WTC11 (cell line): Measurements from ENCODE around the gene YLPM1. TPM values are rescaled to one million over a fixed set of nuclear protein-coding genes. Genes with fewer than 3 reads are reported as not detected.

Source experiments
- ATAC-seq: fragments of 200-7000 bp; cut with Tn5 transposase; 2 replicates; pipeline ENCODE4 v1.10.0; 2021; ENCODE audit warnings: mild to moderate bottlenecking, moderate library complexity
- CTCF ChIA-PET: fragments of 300-600 bp; sonication (Branson Sonifier 250); formaldehyde crosslinking; loops from one replicate; lab custom pipeline; 2021; ENCODE audit warnings: antibody characterized with exemption; lab: Charles Lee
- POLR2A ChIA-PET: fragments of 350-600 bp; sonication (Branson Sonifier 250); formaldehyde crosslinking; loops from one replicate; lab custom pipeline; 2021; ENCODE audit warnings: antibody characterized with exemption; lab: Charles Lee
- DNase-seq: peaks from one replicate; pipeline ENCODE4 v3.0.0; 2021; ENCODE audit warnings: low spot score
- H3K27ac Mint-ChIP-seq: 2 replicates; pipeline ENCODE4 v1.8.0; 2021; ENCODE audit warnings: mixed read lengths
- H3K27me3 Mint-ChIP-seq: 2 replicates; pipeline ENCODE4 v1.8.0; 2021; ENCODE audit warnings: low read depth, mild to moderate bottlenecking, moderate library complexity, mixed read lengths
- H3K36me3 Mint-ChIP-seq: 2 replicates; pipeline ENCODE4 v1.8.0; 2021; ENCODE audit warnings: mixed read lengths
- H3K4me1 Mint-ChIP-seq: 2 replicates; pipeline ENCODE4 v1.8.0; 2022; ENCODE audit warnings: mixed read lengths
- H3K4me3 Mint-ChIP-seq: 2 replicates; pipeline ENCODE4 v1.8.0; 2021; ENCODE audit warnings: mild to moderate bottlenecking, moderate library complexity, mixed read lengths
- H3K9me3 Mint-ChIP-seq: 2 replicates; pipeline ENCODE4 v1.8.0; 2021; ENCODE audit warnings: mixed read lengths
- AR ChIP-seq: fragments of 250-450 bp; sonication (Bioruptor Pico); IDR thresholded peaks from 2 replicates; pipeline ENCODE4 v1.9.0; 2021; ENCODE audit warnings: mild to moderate bottlenecking
- ARID4B ChIP-seq: sonication (generic); formaldehyde crosslinking; IDR thresholded peaks from 2 replicates; pipeline ENCODE4 v1.8.0; 2023; ENCODE audit warnings: missing genetic modification reagents, mild to moderate bottlenecking, borderline replicate concordance
- CDX4 ChIP-seq: fragments of 250-450 bp; sonication (Bioruptor Pico); IDR thresholded peaks from 2 replicates; pipeline ENCODE4 v1.9.0; 2021; ENCODE audit warnings: moderate library complexity, mild to moderate bottlenecking, inconsistent platforms, borderline replicate concordance
- ETV6 ChIP-seq: sonication (generic); formaldehyde crosslinking; IDR thresholded peaks from 2 replicates; pipeline ENCODE4 v1.8.1; 2022; ENCODE audit warnings: mild to moderate bottlenecking, missing genetic modification reagents
- FOXK1 ChIP-seq: sonication (generic); formaldehyde crosslinking; IDR thresholded peaks from 2 replicates; pipeline ENCODE4 v1.8.0; 2022; ENCODE audit warnings: mild to moderate bottlenecking, moderate library complexity, missing genetic modification reagents
- PRRX2 ChIP-seq: fragments of 250-450 bp; sonication (Bioruptor Pico); IDR thresholded peaks from 2 replicates; pipeline ENCODE4 v1.8.0; 2021; ENCODE audit warnings: mild to moderate bottlenecking
- USF2 ChIP-seq: sonication (generic); formaldehyde crosslinking; IDR thresholded peaks from 2 replicates; pipeline ENCODE4 v1.8.1; 2023; ENCODE audit warnings: mild to moderate bottlenecking, missing genetic modification reagents, moderate library complexity
- ZBTB43 ChIP-seq: sonication (generic); formaldehyde crosslinking; IDR thresholded peaks from 2 replicates; pipeline ENCODE4 v1.8.1; 2023; ENCODE audit warnings: mild to moderate bottlenecking, missing genetic modification reagents
- ZNF138 ChIP-seq: sonication (generic); formaldehyde crosslinking; conservative IDR thresholded peaks from 2 replicates; pipeline ENCODE4 v1.8.1; 2022; ENCODE audit warnings: mild to moderate bottlenecking, moderate library complexity, missing genetic modification reagents
- ZNF512 ChIP-seq: sonication (generic); formaldehyde crosslinking; IDR thresholded peaks from 2 replicates; pipeline ENCODE4 v1.8.1; 2022; ENCODE audit warnings: missing genetic modification reagents, borderline replicate concordance
- ZNF532 ChIP-seq: fragments of 250-450 bp; sonication (Bioruptor Pico); IDR thresholded peaks from 2 replicates; pipeline ENCODE4 v1.9.0; 2021; ENCODE audit warnings: mild to moderate bottlenecking, borderline replicate concordance
- ZSCAN18 ChIP-seq: fragments of 250-450 bp; sonication (Bioruptor Pico); IDR thresholded peaks from 2 replicates; pipeline ENCODE4 v2.1.2; 2022; ENCODE audit warnings: mild to moderate bottlenecking, moderate library complexity
- total RNA-seq: library from RNA; stranded (reverse); gene quantifications from 3 replicates; pipeline ENCODE4 v1.2.3, GENCODE V29; 2021

Gene YLPM1
- total RNA-seq, 1 experiment from 2014 or later = 66.6 TPM

GRCh38 chr14:74754899-74755298, 8.2 kb upstream of the YLPM1 start:
- H3K4me1 Mint-ChIP-seq = no peaks in the 10 kb centered on the region
- ChIA-PET POLR2A (no interaction called here), CTCF (no interaction called here)
- ATAC-seq (no peak), DNase-seq (no peak)
- no peak for TF ChIP-seq ZNF512 (CRISPR knock-in tag)
- peaks cover 11% of the 10 kb centered on the region for H3K36me3 Mint-ChIP-seq
- H3K27ac Mint-ChIP-seq = no peak overlapping the region
- peaks cover 18% of the 10 kb centered on the region for H3K9me3 Mint-ChIP-seq
- peaks cover 4% of the 10 kb centered on the region for H3K27me3 Mint-ChIP-seq
- H3K4me3 Mint-ChIP-seq = no peak overlapping the region

- ATAC-seq = peak; percentile 62
- Mint-ChIP-seq H3K36me3 (peaks cover 11% of the 10 kb centered on the region), H3K27me3 (peaks cover 4% of the 10 kb centered on the region), H3K27ac (no peak overlapping the region), H3K4me3 (no peak overlapping the region), H3K4me1 (no peaks in the 10 kb centered on the region), H3K9me3 (peaks cover 18% of the 10 kb centered on the region)
- DNase-seq = no peak
- ChIA-PET CTCF (no interaction called here), POLR2A (no interaction called here)
- no peak for TF ChIP-seq ZNF138
- no peak for TF ChIP-seq ARID4B (CRISPR knock-in tag)
- no peak for TF ChIP-seq USF2 (CRISPR knock-in tag)
- no peak for TF ChIP-seq ZSCAN18 (CRISPR knock-in tag)
- no peak for TF ChIP-seq ETV6 (CRISPR knock-in tag)
- TF ChIP-seq CDX4 (CRISPR knock-in tag) = no peak
- no peak for TF ChIP-seq PRRX2 (CRISPR knock-in tag)
- no peak for TF ChIP-seq FOXK1 (CRISPR knock-in tag)
- TF ChIP-seq AR (CRISPR knock-in tag) = no peak
- no peak for TF ChIP-seq ZNF512 (CRISPR knock-in tag)
- no peak for TF ChIP-seq ZNF532 (CRISPR knock-in tag)
- TF ChIP-seq ZBTB43 (CRISPR knock-in tag) = no peak
Measured at GRCh38 chr14:74756326-74756725, 6.8 kb upstream of the YLPM1 start.
